ENCODE measurements around the gene PDE4B.

The PDE4B gene

DNA sequence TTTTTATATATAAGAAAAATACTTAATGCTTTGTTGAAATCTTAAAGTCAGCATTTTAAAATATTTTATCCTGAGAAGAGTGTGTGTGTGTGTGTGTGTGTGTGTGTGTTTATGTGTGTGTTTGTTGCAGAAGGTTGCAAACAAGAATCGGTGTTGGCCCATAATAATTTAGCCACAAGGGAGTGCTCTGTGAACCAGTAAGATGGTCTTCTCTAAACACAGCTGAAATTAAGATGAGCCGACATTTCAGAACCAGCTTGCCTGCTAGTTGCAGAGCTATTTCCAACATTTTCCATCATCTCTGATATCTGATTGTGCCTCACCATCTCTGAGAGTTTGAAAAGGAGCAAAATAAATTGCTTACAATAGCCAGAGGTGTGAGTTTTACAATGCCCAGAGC, 582.4 kb downstream of the PDE4B start:
- DNase-seq (ENCODE audit: low read depth in 1 of 2, low spot score in 1 of 2), result no peak

- no peak for DNase-seq (ENCODE audit: low read depth in 1 of 2, low spot score in 1 of 2)
These were observed 587.9 kb downstream of the PDE4B start for GRCh38 chr1:66380452-66381212.

DNA sequence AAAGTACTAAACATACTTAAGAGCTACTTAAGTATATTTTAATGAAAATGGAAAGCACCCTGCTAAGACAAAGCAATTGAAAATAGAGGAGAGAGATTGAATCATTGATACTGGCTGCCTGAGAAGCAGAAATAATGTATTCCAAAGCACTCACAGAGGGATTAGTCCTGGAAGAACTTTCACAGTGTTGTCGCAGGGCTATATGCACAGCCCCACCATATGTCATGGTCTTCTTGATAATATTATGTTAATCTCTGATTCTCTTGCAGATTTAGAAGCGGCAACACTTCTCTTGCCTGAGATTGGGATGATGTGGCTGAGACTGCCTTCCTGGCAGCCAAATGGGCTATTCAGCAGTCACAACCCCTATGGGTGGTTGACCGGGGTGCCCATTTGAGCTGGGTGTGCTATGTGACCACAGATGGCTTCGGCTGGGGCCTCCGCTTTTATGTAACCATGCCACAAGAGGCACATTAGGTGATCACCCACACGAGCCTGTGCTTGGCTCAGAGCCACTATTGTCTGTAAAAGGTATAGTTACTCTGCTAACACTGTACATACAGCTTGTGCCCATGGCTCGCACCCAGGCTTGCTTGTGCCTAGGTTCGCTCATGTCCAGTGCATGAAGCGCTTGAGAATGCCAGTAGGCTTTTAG, 589.1 kb downstream of the PDE4B start:
- DNase-seq (ENCODE audit: low read depth in 1 of 2, low spot score in 1 of 2), result no peak

GRCh38 chr1:66383168-66383567, 590.5 kb downstream of the PDE4B start:
- DNase-seq (ENCODE audit: low read depth in 1 of 2, low spot score in 1 of 2), result no peak

DNA sequence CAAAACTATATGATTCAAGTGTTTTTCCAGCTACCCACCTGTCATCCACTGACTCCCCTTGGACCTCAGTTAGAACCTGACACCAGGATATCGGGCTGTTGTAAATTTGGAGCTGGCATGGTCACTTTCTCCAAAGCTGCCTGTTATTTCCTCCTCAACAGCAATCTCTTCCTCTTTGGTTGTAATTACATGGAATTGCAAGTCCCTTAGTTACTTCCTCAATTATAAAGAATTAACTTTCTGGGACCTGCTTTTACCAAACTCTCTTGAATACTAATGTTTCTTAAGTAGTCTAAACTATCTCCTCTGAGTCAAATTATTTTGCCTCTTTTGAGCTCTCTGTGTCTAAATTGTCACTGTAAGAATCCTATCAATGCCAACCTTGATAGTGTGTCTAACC, 590.9 kb downstream of the PDE4B start:
- no peak for DNase-seq (ENCODE audit: low read depth in 1 of 2, low spot score in 1 of 2)

DNA sequence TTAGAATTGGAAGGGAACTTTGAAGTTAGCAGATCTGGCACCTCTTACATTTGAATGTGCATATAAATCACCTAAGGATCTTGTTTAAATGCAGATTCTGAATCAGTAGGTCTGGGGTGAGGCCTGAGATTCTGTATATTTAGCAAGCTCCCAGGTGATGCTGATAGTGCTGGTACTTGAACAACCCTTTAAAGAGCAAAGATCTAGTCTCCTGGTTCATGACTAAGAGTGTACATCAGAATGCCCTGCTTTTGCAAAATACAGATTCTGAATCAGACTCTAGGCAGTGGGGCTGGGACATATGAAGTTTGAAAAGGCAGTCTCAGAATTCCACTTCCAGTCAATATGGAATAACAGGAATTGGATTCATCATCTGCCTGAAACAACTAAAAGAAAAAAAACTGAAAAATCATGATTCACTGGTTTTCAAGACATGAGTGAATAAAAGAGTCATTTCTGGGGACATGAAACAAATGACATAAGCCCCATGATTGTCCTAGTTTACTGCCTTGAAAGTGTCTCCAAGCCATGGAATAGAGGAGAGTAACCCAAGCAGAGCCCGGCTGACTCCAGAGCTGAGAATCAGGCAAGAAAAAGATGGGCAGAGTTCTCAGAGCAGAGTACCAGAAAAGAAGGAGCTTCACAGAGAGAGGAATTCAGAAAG, 591.7 kb downstream of the PDE4B start:
- no peak for DNase-seq (ENCODE audit: low read depth in 1 of 2, low spot score in 1 of 2)

GRCh38 chr1:66386712-66387111, 594.0 kb downstream of the PDE4B start:
- no peak for DNase-seq (ENCODE audit: low read depth in 1 of 2, low spot score in 1 of 2)

GRCh38 chr1:66388913-66389312, 596.2 kb downstream of the PDE4B start:
- no peak for DNase-seq (ENCODE audit: low read depth in 1 of 2, low spot score in 1 of 2)

DNA sequence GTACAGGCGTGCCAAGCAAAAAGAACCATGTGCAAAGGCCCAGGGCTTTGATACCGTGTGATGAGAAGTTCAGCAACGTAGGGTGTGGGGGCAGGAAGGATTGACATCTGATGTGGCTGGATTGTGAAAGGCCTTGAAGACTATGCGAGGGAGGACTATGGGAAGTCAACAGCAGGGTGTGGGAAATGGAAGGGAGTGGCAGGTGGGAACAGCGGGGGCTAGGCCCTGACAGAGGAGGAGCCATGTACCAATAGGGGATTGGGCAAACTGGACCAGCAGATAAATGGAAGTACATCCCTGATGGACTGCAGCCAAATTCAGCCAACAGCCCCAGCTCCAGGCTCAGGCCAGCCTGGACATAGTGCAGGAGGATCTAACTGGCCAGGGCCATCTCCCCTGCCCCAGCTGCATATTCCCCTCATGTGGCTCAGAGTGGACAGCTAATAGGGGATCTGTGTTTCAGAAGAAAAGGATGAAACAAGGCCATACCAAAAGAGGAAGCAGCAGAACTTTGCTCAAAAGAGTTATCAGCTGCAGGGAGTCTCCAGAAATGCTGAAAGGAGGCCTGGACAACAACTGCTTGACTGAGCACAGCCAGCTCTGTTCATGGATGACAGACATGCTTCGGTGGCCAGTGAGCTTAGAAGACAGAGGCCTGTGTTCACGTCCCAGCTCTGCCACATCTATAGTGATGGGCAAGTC, 601.0 kb downstream of the PDE4B start:
- DNase-seq (ENCODE audit: low read depth in 1 of 2, low spot score in 1 of 2), result no peak

DNA sequence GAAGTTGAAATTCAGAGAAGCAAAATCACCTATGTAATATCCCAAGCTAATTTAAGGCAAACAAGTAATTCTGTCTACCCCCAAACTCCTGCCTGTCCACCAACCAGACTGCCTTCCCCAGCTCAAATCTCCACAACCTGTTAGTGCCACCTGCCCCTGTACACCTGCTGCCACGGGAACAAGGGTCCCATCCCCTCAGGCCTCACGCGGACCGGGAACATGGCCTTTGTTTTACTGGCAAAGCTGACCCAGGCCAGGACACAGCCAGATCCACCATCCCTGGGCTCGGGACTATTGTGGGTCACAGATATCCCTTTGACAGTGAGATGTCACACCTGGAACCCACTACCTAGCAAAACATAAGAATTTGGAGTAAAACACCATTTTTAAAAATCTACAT, 601.9 kb downstream of the PDE4B start:
- no peak for DNase-seq (ENCODE audit: low read depth in 1 of 2, low spot score in 1 of 2)

GRCh38 chr1:66395202-66396061, 602.7 kb downstream of the PDE4B start:
- DNase-seq (ENCODE audit: low read depth in 1 of 2, low spot score in 1 of 2), result no peak

DNA sequence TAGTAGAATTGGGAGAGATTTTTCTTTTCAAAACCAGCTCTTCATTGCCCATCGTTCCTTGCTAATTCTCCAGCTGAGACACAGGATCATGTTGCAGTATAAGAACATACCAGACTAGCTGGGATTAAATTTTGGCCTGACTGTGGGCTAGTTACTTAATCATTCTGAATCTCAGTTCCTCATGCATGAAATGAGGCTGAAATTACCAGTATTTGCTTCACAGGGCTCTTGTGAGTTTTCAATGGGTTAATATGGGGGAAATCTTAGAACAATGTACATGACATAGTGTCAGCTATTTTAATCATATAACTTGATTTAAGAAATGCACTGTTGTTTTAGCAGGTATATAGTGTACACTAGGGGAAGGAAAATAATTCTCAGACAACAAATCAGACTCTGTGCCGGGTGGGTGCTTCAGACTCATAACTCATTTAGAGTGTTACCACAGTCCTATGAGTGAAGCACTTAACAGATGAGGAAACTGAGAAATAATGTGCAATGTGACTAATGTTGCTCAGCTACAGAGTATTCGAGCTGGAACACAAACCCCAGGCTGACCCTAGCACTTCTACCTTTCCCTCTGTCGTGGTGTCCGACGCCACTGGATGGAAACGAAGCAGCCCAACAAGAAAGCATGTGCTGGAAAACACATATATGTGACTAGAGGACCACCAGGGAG, 603.7 kb downstream of the PDE4B start:
- no peak for DNase-seq (ENCODE audit: low read depth in 1 of 2, low spot score in 1 of 2)

DNA sequence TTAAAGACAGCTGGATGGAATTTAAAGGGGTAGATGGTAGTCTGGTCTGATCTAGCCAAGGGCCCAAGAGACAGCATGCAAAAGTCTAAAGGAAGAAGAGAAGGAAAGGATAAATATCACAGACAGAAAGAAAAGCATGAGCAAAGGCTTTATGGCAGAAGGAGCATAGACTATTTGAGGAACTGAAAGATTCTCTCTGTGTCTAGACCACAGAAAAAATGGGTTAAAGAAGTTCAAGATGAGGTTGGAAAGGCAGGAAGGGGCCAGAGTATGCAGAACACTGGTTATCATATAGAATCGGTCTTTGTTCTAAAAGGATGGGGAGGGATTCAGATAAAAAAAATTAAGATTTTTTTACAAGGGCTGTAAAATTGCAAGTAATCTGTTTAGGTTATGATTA, 604.5 kb downstream of the PDE4B start:
- DNase-seq (ENCODE audit: low read depth in 1 of 2, low spot score in 1 of 2), result no peak

DNA sequence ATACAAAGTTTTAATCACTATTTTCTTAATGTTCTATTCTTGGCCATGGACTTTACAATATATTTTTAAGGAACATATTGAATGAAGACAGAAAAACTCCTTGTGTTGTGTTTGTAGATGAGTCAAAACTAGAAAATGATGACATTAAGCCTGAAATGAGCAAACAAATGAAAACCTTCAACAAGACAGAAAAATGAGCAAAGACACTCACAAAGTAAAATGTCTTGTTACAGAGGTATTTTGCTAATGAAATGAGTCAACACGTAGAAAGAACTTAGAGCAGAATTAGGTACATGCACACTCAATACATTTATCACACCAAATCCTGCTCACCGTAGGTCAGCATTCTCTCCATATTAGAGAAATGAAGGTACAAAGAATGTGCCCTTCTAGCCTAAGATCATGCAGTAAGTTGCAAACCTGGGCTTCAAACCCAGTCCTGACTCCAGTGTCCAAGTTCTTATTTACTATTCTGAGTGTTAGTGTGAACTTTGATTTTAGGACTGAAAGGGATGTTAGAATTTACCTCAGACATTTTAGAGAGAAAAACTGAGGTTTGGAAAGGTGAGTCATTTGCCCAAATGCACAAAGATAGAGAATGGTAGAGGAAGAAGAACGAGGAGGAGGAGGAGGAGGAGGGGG, 607.3 kb downstream of the PDE4B start:
- no peak for DNase-seq (ENCODE audit: low read depth in 1 of 2, low spot score in 1 of 2)

GRCh38 chr1:66400660-66401059, 608.0 kb downstream of the PDE4B start:
- DNase-seq (ENCODE audit: low read depth in 1 of 2, low spot score in 1 of 2), result no peak

GRCh38 chr1:66401244-66401643, 608.5 kb downstream of the PDE4B start:
- DNase-seq (ENCODE audit: low read depth in 1 of 2, low spot score in 1 of 2), result no peak

DNA sequence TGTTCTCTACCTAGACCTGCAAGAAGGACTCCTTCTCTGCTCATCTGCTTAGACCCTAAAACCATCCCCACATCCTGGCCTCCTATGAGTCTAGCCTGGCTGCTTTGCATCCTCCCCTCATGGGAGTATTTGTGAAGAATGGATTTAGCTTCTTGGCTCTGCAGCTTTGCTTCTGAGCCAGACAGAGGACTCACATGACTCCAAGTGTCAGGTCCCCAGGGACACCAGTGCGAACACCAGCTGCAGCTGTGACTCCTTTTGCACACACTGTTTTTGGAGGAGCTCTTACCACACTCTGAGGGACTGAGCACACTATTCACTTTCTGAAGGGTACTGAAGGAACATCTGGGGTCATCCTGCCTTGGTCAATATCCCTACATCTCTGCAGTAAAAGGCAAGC, 609.5 kb downstream of the PDE4B start:
- no peak for DNase-seq (ENCODE audit: low read depth in 1 of 2, low spot score in 1 of 2)

GRCh38 chr1:66403007-66403731, 610.5 kb downstream of the PDE4B start:
- DNase-seq (ENCODE audit: low read depth in 1 of 2, low spot score in 1 of 2), result no peak

GRCh38 chr1:66405061-66405460, 612.4 kb downstream of the PDE4B start:
- DNase-seq (ENCODE audit: low read depth in 1 of 2, low spot score in 1 of 2), result no peak
